Measurements from ENCODE around the gene KRT9.

The KRT9 gene

DNA sequence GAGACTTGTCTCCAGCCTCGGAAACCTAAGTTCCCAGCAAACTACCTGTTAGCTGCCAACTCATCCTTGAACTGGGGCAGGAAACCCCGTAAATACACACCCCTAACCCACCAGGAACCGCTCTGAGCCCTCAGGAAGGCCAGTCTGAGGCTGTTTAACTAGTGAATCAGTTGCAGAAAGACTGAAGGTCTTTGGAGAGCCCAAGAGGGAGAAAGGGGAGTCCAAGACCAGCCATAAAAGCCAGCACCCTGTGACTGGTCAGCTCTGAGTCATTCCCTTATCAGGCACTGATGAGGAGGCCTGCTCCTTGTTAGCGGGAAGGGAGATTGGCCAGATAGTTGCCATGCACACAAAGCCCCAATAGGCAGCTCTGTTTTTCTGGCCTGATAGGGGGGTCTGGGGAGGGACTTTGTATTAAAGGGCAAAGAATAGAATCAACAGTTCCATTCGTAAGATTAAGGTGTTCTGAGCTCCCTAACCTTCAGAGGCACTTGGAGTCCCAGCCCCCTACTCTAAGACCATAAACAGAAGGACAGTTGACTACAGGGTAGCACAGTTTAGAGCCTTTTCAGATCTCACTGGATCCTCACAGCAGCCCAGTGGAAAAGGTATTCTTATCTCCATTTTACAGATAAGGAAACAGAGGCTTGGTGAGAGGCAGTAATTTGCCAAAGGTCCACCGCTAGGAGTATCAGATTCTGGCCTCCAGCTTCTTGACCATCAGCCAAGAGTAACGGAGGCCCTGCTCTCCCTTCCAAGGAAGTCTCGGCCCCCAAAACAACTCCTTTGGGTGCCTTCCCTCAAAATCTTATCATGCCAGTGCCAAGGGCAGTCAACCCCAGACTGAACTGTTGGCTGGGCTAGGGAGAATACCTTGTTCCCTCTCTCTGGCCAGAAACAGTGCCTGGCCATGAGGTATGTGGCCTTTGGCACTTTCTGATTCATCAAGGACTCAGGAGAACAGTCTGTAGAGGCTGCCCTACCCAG lies 41.5 kb downstream of the KRT9 start:
- H3K4me1 ChIP-seq (ENCODE audit: control insufficient read depth, insufficient read depth, low read length): peaks cover 7% of the 10 kb centered on the region
- no peak overlapping the region for H3K9ac ChIP-seq (ENCODE audit: low read depth, low read length)
- no peaks in the 10 kb centered on the region for H3K36me3 ChIP-seq (ENCODE audit: control insufficient read depth, insufficient read depth, low read length)
- peaks cover 2% of the 10 kb centered on the region for H3K27me3 ChIP-seq (ENCODE audit: control insufficient read depth, insufficient read depth, low read length)
- no peaks in the 10 kb centered on the region for H3K9me3 ChIP-seq (ENCODE audit: control insufficient read depth, insufficient read depth, low read length)
- no peak overlapping the region for H3K4me3 ChIP-seq (ENCODE audit: low read depth, low read length)

DNA sequence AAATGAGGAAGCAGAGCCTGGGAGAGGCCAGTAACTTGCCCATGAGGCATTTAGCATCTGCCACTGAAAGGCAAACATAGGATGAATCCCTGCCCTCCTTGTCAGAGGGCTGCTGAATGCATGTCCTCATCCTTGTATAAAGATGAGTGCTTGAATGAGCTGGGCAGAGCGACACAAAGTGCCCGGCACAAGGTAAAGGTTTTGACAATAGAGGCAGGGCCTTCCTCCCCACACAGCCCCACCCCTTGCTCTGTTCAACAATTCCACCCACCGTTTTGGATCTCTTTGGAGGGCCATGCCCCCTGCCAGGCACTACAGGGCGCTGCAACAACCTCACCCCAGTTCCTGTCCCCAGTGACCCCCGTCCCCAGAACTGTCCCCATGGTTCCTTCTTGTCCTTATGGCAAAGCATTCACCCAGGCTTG lies 42.4 kb downstream of the KRT9 start:
- Histone ChIP-seq H3K4me3 (ENCODE audit: low read depth, low read length) (no peak overlapping the region), H3K9ac (ENCODE audit: low read depth, low read length) (no peak overlapping the region), H3K9me3 (ENCODE audit: control insufficient read depth, insufficient read depth, low read length) (no peaks in the 10 kb centered on the region), H3K4me1 (ENCODE audit: control insufficient read depth, insufficient read depth, low read length) (peaks cover 7% of the 10 kb centered on the region), H3K36me3 (ENCODE audit: control insufficient read depth, insufficient read depth, low read length) (peaks cover 8% of the 10 kb centered on the region), H3K27me3 (ENCODE audit: control insufficient read depth, insufficient read depth, low read length) (peaks cover 2% of the 10 kb centered on the region)

DNA sequence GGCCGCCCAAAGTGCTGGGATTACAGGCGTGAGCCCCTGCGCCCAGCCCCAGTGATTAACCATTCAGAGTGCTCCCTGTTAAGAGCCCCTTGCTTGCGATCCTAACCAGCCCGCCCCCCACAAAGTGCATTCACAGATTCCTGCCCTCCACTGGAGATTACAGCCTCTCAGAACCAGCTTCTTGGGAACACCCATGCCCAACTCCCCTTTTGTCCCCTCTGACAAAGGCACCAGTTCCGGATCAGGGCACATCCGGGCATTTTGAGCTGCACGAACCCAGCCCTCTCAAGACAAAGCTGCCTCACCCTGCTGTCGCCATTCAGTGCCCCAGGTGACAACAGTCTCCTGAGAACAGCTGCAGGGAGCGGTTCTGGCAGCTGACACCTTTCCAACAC lies 42.9 kb downstream of the KRT9 start:
- H3K4me1 ChIP-seq (ENCODE audit: control insufficient read depth, insufficient read depth, low read length): peaks cover 7% of the 10 kb centered on the region
- H3K9me3 ChIP-seq (ENCODE audit: control insufficient read depth, insufficient read depth, low read length): no peaks in the 10 kb centered on the region
- H3K27me3 ChIP-seq (ENCODE audit: control insufficient read depth, insufficient read depth, low read length): peaks cover 2% of the 10 kb centered on the region
- H3K36me3 ChIP-seq (ENCODE audit: control insufficient read depth, insufficient read depth, low read length): peaks cover 13% of the 10 kb centered on the region
- H3K4me3 ChIP-seq (ENCODE audit: low read depth, low read length): no peak overlapping the region
- no peak overlapping the region for H3K9ac ChIP-seq (ENCODE audit: low read depth, low read length)

DNA sequence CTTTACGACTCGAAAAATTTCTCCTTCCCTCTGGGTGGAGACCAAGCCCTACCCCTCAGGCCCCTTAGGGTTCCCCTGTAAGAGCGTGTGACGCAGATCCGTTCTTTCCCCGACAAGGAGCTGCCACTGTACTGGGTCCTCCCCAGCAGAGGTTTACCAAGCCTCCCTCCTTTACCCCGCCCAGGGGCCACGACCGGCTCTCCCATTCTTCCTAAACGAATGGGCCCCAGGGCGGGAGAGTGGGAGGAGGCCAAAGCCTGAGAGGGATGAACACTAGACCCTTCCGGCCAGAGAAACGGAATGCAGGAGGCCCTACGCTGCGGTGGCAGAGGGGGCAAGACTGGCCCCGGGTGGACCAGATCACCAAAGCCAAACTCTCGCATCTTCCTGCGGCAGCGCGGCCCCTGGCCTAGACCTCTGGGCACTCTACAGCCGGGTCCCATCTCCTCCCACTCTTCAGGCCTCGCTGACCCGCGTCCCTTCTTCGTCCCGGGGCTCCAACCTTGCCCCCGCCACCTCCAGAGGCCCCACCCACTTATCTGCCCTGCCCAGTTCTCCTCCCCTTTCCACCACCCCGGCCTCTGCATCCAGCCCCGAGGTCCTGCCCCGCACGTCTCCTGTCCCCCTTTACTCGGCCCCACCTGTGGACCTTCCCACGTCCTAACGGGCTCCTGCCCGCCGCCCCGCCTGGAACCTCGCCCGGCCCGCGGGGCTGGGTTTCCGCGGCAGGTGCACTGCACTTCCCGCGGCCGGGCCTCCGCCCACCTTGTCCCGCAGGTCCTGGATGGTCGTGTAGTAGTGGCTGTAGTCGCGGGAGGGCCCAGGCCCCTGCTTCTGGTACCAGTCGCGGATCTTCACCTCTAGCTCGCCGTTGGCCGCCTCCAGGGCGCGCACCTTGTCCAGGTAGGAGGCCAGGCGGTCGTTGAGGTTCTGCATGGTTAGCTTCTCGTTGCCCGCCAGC lies 44.5 kb downstream of the KRT9 start:
- Histone ChIP-seq H3K4me1 (ENCODE audit: control insufficient read depth, insufficient read depth, low read length) (peaks cover 7% of the 10 kb centered on the region), H3K9ac (ENCODE audit: low read depth, low read length) (peak overlapping the region; percentile 88), H3K36me3 (ENCODE audit: control insufficient read depth, insufficient read depth, low read length) (peaks cover 20% of the 10 kb centered on the region)

GRCh38 chr17:41524261-41524660 lies 47.6 kb downstream of the KRT9 start:
- Histone ChIP-seq H3K9me3 (ENCODE audit: control insufficient read depth, insufficient read depth, low read length) (no peaks in the 10 kb centered on the region), H3K4me3 (ENCODE audit: low read depth, low read length) (no peak overlapping the region), H3K36me3 (ENCODE audit: control insufficient read depth, insufficient read depth, low read length) (peaks cover 20% of the 10 kb centered on the region), H3K27me3 (ENCODE audit: control insufficient read depth, insufficient read depth, low read length) (no peaks in the 10 kb centered on the region), H3K9ac (ENCODE audit: low read depth, low read length) (no peak overlapping the region), H3K4me1 (ENCODE audit: control insufficient read depth, insufficient read depth, low read length) (peaks cover 11% of the 10 kb centered on the region)

More for the DNA sequence above, 44.5 kb downstream of the KRT9 start:
- peak overlapping the region; percentile 85 for H3K4me3 ChIP-seq (ENCODE audit: low read depth, low read length)
- H3K27me3 ChIP-seq (ENCODE audit: control insufficient read depth, insufficient read depth, low read length): peaks cover 2% of the 10 kb centered on the region
- no peaks in the 10 kb centered on the region for H3K9me3 ChIP-seq (ENCODE audit: control insufficient read depth, insufficient read depth, low read length)

- Histone ChIP-seq H3K9me3 (ENCODE audit: control insufficient read depth, insufficient read depth, low read length) (no peaks in the 10 kb centered on the region), H3K27me3 (ENCODE audit: control insufficient read depth, insufficient read depth, low read length) (no peaks in the 10 kb centered on the region), H3K36me3 (ENCODE audit: control insufficient read depth, insufficient read depth, low read length) (peaks cover 20% of the 10 kb centered on the region), H3K4me1 (ENCODE audit: control insufficient read depth, insufficient read depth, low read length) (peaks cover 7% of the 10 kb centered on the region), H3K4me3 (ENCODE audit: low read depth, low read length) (no peak overlapping the region), H3K9ac (ENCODE audit: low read depth, low read length) (no peak overlapping the region)
Measured at GRCh38 chr17:41523787-41524186, 48.1 kb downstream of the KRT9 start.

GRCh38 chr17:41523225-41523593 lies 48.6 kb downstream of the KRT9 start:
- H3K9ac ChIP-seq (ENCODE audit: low read depth, low read length): no peak overlapping the region
- no peaks in the 10 kb centered on the region for H3K27me3 ChIP-seq (ENCODE audit: control insufficient read depth, insufficient read depth, low read length)
- peaks cover 7% of the 10 kb centered on the region for H3K4me1 ChIP-seq (ENCODE audit: control insufficient read depth, insufficient read depth, low read length)
- H3K9me3 ChIP-seq (ENCODE audit: control insufficient read depth, insufficient read depth, low read length): no peaks in the 10 kb centered on the region
- no peak overlapping the region for H3K4me3 ChIP-seq (ENCODE audit: low read depth, low read length)
- peaks cover 20% of the 10 kb centered on the region for H3K36me3 ChIP-seq (ENCODE audit: control insufficient read depth, insufficient read depth, low read length)

- Histone ChIP-seq H3K27me3 (ENCODE audit: control insufficient read depth, insufficient read depth, low read length) (no peaks in the 10 kb centered on the region), H3K4me1 (ENCODE audit: control insufficient read depth, insufficient read depth, low read length) (peaks cover 7% of the 10 kb centered on the region), H3K36me3 (ENCODE audit: control insufficient read depth, insufficient read depth, low read length) (peaks cover 20% of the 10 kb centered on the region), H3K9me3 (ENCODE audit: control insufficient read depth, insufficient read depth, low read length) (no peaks in the 10 kb centered on the region), H3K9ac (ENCODE audit: low read depth, low read length) (no peak overlapping the region), H3K4me3 (ENCODE audit: low read depth, low read length) (no peak overlapping the region)
Measured at GRCh38 chr17:41522301-41523224, 49.3 kb downstream of the KRT9 start.

DNA sequence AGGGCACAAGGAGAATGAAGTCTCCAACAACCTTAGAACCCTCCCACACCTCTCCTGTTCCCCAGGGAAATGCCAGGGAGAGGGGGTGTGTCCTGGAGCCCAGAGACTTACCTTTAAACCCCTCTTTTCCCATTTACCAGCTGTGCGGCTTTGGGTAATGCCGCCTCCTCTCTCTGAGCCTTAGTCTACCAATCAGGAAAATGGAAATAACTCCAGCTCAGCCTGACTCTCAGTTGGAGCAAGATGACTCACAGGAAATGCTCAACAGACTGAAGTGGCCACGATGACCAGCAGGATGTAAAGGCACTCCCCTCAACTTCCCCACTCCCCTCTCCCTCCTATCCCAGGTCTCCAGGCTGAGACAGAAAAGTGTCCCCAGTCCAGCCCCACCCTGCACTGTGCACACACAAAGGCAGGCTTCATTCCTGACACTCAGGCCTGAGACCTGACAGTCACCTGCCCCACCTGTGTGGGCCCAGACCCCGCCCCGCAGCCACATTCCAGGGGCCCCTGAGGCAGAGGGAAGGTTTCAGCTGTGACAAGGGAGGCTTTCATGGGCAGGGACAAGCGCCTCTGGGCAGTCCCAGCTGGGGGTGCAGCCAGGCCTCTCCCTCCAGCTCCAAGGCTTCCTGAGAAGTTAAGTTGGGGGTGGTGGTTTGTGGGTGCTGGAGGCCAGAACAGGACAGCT lies 50.1 kb downstream of the KRT9 start:
- H3K9me3 ChIP-seq (ENCODE audit: control insufficient read depth, insufficient read depth, low read length): no peaks in the 10 kb centered on the region
- no peak overlapping the region for H3K4me3 ChIP-seq (ENCODE audit: low read depth, low read length)
- peaks cover 20% of the 10 kb centered on the region for H3K36me3 ChIP-seq (ENCODE audit: control insufficient read depth, insufficient read depth, low read length)
- H3K4me1 ChIP-seq (ENCODE audit: control insufficient read depth, insufficient read depth, low read length): peaks cover 7% of the 10 kb centered on the region
- H3K27me3 ChIP-seq (ENCODE audit: control insufficient read depth, insufficient read depth, low read length): no peaks in the 10 kb centered on the region
- H3K9ac ChIP-seq (ENCODE audit: low read depth, low read length): no peak overlapping the region

GRCh38 chr17:41520821-41521521 lies 50.9 kb downstream of the KRT9 start:
- H3K9me3 ChIP-seq (ENCODE audit: control insufficient read depth, insufficient read depth, low read length): no peaks in the 10 kb centered on the region
- peaks cover 20% of the 10 kb centered on the region for H3K36me3 ChIP-seq (ENCODE audit: control insufficient read depth, insufficient read depth, low read length)
- H3K27me3 ChIP-seq (ENCODE audit: control insufficient read depth, insufficient read depth, low read length): no peaks in the 10 kb centered on the region
- H3K4me3 ChIP-seq (ENCODE audit: low read depth, low read length): no peak overlapping the region
- H3K9ac ChIP-seq (ENCODE audit: low read depth, low read length): no peak overlapping the region
- peaks cover 7% of the 10 kb centered on the region for H3K4me1 ChIP-seq (ENCODE audit: control insufficient read depth, insufficient read depth, low read length)
